NCI-H2227 (cell line): Measurements from ENCODE around the gene CCDC102B.
"Not testable (repeated sequence)": the region's sequence is repeated elsewhere in the genome, so short reads cannot be mapped to it uniquely, and the experiment has no call there.

Source experiments
- DNase-seq: peaks from one replicate; lab custom pipeline; 2025; ENCODE audit not compliant: unreplicated experiment; lab: John Stamatoyannopoulos, UW

The CCDC102B gene

DNA sequence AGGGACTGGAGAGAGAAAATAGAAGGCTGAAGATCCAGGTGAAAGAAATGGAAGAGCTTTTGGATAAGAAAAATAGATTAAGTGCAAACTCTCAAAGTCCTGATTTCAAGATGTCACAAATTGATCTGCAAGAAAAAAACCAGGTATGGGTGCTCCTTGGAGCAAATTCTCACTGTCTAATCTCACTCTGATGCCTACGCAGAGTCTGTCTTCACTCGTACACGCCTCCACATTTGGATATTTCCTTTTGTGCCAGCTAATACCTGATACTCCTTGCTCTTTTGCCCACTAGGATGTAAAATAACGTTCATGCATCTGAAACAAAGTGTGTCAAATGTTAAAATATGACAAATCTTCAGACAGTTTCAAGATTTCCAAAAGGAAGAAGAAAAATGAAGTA is 99.4 kb downstream of the CCDC102B start:
- no peak for DNase-seq

DNA sequence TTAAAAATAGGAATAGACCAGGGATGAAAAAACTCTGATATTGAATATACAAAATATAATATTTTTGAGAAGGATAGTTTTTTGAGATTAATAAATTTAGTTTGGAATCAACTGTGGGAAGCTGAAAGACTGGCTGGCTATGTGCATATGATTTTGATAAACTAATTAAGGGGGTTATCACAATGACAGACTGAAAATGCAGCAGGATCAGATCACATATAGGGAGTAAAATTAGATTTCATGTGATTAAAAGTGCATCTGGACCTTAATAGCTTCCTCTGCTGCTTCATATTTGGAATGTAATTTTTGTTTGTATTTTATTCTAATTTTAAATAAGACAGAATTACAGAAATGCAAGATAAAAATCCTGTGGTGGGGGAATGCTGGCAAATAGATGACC is 111.7 kb downstream of the CCDC102B start:
- DNase-seq, result no peak

DNA sequence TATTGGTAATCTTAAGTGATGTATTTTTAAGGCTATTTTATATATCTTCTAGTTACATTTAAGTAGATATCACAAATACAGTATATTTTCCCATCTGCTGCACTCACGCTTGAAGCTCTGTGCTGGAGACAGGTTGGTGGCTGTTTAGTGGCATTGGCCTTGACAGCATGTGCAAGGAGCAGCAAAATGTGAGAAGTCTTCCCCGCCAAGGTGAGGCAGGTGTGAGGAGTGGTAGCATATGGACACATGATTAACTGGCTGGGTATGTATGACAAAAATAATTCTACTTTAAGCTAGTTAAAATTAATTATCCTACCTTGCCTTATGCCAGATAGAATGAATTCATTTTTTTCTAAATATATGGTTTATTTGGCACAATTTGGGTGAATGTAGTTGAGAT is 117.2 kb downstream of the CCDC102B start:
- DNase-seq, result no peak

DNA sequence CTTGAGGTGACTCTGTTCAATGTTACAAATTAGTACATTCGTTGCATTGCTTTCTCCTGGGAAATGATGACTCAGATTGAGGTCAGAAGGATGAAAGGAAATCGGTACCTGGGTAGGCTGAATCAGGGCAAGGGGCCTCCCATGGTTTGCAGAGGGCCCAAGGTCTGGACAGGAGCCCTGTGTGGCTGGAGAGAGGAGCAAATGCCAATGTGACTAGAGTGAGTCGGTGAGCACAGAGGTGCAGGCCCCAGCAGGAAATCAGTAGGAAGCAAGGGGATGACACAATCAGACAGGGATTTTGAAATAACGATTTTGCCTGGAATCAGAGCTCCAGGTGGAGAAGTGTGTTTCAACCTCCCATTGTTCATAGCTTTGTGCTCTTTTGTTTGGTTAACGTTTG is 118.9 kb downstream of the CCDC102B start:
- no peak for DNase-seq

DNA sequence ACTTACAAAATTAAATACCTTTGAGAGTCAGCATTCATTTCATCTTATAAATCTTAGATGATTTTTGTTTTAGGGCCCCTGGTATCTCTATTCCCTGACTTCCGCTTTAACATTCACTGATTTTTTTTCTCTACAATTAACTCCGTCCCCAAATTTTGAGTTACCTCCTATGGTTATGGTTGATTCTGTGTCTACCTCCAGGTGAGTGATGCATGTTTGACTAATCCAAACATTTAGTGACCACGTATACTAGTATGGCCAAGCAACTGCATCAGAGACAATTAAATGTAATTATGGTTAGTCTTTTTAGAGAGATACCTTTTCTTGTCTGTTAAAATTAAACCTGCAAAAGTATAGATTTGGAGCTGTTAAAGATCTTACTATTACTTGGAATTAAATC is 120.3 kb downstream of the CCDC102B start:
- DNase-seq, result no peak

DNA sequence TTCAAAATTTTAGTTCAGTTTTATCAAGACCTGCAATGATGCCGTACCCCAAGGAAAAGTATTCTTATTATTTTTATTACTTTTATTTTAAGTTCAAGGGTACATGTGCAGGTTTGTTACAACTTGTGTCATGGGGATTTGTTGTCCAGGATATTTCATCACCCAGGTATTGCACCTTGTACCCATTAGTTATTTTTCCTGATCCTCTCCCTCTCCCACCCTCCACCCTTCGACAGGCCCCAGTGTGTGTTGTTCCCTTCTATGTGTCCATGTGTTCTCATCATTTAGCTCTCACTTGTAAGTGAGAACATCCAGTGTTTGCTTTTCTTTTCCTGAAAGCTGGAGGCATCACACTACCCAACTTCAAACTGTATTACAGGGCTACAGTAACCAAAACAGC is 122.0 kb downstream of the CCDC102B start:
- no peak for DNase-seq

DNA sequence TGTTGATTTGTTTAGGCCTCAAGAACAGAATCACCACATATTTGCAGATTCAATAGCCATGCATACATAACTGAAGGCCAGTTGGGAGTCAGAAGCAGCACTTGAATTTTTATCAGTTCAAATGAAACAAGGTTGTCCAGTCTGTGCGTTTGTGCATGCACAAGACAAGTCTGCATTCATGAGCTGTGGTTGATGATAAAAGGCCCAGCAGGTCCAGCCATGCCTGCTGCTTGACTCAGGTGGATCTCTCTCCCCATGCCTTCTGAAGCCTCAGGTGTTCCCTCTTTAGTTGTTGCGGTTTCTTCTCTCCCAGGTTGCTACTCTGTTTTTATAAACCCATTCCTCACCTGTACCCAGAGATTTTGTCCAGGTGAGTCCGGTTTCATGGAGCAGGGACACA is 124.5 kb downstream of the CCDC102B start:
- DNase-seq, result no peak

DNA sequence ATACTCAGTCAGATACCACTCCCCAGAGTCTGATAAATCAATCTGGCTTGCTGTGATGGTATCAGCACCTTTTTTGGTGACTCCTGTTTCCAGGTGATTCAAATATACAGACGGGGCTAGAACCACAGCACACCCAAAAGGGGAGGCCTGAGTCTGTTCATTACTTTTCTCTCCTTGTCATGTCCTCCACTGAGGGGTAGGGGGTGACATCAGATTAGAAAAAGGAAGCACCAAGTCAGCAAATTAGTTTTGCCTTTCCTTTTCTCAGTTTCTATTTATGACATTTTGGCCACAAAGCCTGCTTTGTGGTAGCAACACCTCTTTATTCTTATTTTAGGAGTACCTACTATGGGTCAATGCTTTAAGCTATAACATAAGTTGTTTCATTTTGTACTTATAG is 127.4 kb downstream of the CCDC102B start:
- no peak for DNase-seq

DNA sequence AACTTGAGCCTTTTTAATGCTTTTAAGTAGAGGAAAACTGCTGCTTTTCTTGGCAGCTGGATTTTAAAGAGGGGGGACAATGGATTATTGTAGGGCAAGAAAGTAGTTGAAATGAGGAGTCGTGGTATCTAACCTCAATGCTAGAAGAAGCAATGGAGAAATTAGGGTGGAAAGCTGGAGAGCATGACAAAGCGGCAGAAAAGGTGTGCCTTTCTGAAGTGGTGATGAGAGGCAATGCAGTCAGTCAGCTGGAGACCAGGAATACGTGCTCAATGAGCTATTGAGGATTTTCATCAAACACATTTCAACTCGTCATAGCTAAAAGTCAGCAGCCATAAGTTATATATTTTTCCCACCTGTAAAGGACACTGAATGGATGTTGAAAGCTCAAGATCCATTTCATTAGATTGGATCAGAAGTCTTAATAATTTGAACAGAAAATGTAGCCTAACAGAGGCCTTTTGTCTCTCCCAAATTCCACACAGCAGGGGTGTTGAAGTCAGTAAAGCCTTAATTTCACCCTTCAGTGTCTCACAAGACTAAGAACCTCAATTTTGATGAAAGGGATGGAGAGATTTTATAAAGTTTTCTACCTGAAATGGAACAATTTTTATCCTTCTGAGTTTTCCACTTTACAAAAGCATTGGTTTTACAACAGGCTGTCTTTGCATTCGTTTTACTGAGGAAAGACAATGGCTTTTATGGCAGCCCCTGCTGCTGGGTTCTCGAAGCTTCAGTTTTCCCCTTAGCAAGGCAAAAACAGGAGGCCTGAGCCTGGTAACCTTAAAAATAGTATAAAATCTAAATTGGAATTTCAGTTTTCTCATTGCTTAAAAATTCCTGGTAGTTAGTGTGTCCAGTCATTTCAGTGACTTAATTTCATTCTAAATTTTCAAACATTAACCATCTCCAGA is 131.1 kb downstream of the CCDC102B start:
- no peak for DNase-seq

DNA sequence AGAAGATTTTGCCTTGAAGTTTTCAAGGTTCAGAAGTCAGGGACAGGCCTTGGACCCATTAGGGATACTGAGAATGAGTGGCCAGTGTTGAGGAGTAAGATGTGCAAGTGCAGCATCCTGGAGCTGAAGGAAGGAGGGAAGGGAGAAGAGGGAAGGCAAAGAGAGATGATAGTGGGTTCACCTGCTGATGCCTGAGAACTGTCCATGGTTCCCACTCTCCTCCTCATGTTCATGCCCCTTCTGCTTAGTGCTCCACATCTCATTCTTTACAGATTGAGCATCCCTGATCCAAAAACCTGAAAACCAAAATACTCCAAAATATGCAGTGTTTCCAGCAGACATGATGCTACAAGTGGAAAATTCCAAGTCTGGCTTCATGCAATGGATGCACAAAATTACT is 137.8 kb downstream of the CCDC102B start:
- DNase-seq, result no peak

DNA sequence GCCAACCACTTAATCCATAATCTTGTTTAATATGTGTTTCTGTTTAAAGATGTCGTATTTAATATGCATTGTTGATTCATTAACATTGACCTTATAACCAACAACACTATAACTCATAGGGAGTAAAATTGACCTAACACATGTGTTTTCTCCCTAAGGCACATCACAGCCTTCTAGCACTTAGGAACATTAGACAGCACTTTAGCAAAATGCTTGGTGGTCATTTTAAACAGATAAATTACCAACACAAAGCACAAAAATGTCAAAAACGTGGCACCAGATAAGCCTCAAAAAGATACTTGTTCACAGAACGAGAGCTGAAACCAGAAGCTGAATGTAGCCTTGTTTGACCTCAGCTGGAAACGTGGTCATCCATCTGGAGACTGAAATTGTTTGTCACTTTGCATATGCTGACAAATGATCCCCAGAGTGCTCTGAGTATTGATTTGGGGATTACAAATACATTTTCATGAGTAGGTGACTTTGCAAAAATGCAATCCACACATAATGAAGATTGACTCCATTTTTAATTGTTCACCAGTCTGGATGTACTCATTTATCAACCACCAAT is 139.2 kb downstream of the CCDC102B start:
- DNase-seq, result no peak

DNA sequence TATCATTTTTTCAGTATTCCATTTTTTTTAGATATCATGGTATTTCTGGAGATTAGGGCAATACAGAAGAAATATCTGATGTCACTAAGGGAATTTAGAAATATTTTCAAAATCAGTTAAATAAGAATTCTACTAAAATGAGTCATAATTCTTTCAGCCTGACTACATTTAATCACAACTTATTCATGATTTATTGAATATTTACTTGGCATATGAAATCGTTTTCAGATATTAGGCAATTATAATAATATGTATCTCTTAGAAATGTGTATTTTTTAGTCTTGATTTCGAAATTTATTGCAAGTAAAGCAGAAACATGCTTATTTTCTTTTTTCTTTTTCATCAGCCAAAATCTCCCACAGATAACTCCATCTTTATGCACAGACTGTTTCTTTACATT is 142.2 kb downstream of the CCDC102B start:
- DNase-seq, result no peak

DNA sequence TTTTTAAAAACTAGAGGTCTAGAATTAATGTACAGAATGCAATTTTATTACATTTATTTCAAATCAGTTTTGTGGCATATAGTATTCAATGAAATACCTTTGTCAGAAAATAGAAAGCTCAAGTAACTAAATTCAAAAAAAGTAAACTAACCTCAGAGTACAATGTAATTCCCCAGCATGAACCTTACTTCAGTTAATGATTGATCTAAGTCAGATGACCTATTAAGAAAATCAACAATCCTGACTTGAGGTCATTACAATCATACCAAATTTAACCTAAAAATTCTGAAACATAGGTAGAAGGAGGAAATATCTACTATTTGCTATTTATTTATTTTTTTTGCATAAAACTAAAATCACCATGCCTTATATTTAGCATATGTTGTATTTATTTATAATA is 142.9 kb downstream of the CCDC102B start:
- no peak for DNase-seq

DNA sequence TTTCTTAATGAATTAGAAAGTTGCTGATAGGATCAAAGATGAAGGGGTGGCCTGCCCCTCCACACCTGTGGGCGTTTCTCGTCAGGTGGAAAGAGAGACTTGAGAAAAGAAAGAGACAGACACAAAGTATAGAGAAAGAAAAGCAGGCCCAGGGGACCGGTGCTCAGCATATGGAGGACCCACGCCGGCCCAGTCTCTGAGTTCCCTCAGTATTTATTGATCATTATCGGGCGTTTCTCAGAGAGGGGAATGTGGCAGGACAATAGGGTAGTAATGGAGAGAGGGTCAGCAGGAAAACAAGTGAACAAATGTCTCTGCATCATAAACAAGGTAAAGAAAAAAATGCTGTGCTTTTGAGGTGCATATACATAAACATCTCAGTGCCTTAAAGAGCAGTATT is 144.3 kb downstream of the CCDC102B start:
- DNase-seq, result no peak

DNA sequence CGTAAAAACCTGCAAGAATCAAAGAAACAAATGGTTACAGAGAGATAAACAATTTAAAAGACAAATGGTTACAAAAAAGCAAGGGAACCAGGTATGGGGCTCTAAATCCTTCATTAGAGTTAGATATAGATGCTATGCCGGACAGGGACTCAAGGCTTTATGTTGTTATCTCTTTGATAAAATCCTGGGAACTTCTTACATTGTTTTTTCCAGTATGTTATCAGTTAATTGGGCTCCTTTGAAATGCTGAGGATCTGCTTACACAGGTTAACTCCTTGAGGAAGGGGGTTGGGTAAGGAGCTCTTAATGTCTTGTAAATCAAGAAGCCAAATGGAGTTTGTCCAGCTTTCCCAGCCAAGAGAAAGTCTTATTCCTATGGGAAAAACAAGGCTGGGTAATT is 146.0 kb downstream of the CCDC102B start:
- DNase-seq, result not testable (repeated sequence)

DNA sequence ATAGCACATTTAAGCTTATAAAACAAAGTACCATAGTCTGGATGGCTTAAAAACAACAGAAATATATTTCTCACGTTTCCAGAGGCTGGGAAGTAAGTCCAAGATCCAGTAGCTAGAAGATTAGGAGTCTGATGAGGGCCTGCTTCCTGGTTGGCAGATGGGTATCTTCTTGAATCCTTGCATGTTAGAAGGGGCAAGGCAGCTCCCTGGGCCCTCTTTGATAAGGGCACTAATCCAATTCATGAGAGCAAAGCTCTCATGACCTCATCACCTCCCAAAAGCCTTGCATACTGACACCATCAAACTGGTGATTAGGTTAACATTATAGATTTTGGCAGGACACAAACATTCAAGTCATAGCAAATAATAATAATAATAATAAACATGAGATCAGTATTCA is 146.4 kb downstream of the CCDC102B start:
- no peak for DNase-seq

DNA sequence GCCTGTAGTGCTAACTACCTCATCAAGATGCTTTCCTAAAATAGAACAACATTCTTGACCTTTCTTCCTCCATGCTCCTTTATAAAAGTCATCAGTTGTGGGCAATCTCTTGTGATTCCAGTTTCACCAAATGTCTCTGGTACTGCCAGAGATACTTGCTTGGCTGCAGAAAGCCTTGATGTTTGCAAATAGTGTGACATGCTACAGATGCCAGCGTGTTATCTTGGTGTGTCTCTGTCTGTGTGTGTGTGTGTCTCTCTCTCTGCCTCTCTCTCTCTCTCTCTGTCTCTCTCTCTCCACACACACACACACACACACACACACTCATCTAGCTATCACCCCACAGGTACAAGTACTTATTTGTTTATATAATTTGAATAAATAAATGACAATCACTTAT is 146.9 kb downstream of the CCDC102B start:
- DNase-seq, result no peak

DNA sequence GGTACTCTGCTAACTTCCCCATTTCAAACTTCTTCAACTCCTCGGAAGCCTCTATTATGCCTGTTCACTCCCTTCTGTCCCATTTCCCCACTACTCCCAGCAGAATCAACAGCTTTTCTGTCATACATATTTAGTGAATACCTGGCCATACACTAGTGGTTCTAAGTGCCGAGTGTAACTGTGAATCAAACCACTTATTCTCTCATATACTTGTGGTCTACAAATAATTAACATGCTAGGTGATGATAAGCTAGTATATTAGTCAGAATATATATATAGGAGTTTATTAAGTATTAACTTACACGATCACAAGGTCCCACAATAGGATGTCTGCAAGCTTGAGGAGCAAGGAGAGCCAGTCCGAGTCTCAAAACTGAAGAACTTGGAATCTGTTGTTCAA is 150.7 kb downstream of the CCDC102B start:
- DNase-seq, result no peak

DNA sequence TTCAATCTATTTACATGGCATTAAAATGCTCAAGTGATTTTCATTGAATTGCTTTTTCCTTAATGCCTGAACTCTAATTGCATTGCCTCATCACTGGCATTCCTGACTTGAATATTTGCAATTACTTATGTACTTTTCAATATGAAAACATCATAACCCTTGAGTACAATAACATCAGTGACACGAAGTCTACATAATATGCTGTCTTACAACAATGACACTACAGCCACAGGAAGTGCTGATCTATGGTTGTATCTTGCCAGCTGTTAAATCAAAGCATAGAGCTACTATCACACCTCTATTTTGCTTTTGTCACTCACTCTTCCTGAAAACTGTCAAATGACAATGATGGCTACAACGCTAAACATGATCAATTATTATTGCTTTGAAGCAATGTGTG is 156.9 kb downstream of the CCDC102B start:
- DNase-seq, result no peak

DNA sequence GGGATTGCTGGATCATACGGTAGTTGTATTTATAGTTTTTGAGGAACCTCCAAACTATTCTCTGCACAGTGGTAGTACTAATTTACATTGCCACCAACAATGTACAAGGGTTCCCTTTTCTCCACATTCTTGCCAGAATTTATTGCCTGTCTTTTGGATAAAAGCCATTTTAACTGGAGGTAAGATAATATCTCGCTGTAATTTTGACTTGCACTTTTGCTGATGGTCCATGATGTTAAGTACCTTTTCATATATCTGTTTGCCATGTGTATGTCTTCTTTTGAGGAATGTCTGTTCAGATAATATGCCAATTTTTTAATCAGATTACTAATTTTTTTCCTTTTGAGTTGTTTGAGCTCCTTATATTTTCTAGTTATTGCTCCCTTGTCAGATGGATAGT is 158.8 kb downstream of the CCDC102B start:
- DNase-seq, result no peak

DNA sequence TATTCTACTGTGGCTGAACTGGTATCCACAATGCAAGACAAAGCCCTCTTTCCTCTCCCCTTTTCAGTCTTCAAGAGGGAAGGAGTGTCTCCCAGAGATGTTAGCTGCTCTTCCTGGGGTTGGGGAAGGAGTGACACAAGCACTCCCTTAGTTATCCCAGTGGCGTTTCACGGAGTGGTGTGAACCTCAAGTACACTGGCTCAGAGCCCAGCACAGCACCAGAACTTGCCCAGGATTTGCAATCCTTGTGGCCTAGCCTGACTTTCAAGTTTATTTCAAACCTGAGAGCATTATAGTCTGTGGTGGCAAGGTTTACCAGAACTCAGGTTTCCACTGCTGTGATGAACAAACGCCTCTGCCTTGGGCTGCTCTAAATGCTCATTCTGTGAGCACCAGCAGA is 162.5 kb downstream of the CCDC102B start:
- DNase-seq, result no peak

DNA sequence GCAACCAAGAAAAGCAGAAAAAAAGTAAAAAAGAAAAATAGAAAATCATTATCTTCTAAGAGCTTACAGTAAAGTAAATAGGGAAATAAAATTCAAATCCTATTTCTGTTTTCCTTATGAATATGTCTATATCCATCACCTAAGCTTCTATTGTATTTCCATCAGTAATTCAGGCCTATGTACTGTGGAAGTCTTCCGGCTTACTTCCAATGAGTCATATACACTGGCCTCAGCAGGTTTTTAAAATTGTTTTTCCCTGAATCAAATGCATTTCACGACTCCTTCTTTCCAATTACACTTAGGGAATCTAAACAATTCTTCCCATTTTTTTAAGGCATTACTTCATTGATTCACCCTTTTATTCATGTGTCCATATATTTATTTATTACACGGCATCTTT is 164.7 kb downstream of the CCDC102B start:
- DNase-seq, result no peak

DNA sequence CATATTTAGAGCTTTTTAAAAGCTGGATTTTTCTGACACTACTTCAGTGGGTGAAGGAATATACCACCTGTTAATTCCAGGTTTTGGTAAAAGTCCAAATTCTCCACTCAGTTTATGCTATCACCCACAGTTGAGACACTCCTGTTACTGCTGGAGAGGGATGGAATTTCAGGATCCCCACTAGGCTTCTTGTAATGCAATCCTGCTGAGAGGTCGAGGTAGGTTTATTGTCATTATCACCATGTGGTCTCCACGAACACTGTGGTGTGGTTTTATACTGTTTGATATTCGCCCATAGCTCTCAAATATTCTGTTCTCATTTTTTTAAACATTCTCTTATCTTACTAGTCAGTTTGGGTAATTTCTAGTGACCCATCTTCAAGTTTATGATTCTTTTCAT is 167.9 kb downstream of the CCDC102B start:
- DNase-seq, result no peak
